ENCODE data around the gene SLC25A46.
A peak's percentile ranks its signal among the peaks of the same experiment; 100 is the strongest.
"Not testable (repeated sequence)": the region's sequence is repeated elsewhere in the genome, so short reads cannot be mapped to it uniquely, and the experiment has no call there.

SLC25A46 gene

DNA sequence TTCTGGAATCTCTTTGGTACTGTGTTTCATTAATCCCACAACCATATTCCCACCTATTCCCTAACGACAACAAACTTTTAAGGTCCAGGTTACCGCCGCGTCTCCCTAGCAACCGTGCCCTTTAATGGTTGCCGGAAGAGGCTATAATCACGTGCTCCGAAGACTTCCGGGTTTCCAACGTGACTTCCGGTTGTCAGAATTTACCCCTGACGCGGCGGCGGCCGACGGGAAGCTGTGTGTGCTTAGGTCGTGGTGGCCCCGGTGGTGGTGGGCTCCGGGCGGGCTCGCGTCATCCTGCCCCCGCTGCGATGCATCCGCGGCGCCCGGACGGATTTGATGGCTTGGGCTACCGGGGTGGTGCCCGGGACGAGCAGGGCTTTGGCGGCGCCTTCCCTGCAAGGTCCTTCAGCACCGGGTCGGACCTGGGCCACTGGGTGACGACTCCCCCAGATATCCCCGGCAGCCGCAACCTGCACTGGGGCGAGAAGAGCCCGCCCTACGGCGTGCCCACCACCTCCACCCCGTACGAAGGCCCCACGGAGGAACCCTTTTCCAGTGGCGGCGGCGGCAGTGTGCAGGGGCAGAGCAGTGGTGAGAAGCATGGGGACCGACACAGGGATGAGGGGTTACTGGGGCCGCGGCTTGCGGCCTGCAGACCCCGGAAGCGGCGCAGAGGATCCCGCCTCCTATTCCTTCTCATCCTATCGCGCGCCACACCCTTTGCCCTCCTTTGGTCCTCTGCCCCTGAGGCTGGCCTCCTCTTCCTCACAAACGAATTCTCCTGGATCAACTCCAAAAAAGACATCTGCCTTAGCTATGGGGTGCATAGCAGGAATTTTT lies at the start of gene SLC25A46:
SLC25A46 (plus strand) TSS at position 196 of the 840 bp plus-strand sequence; CDS start at position 309, 113 bp downstream.
- peak; percentile 76 to 82 for DNase-seq (ENCODE audit: low read depth in 2 of 2)

DNA sequence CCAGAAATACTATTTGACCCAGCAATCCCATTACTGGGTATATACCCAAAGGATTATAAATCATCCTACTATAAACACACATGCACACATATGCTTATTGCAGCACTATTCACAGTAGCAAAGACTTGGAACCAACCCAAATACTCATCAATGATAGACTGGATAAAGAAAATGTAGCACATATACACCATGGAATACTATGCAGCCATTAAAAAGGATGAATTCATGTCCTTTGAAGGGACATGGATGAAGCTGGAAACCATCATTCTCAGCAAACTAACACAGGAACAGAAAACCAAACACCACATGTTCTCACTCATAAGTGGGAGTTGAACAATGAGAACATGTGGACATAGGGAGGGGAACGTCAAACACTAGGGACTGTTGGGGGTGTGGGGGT lies 48.2 kb upstream of the SLC25A46 start:
- not testable (repeated sequence) for DNase-seq (ENCODE audit: low read depth in 2 of 2)

DNA sequence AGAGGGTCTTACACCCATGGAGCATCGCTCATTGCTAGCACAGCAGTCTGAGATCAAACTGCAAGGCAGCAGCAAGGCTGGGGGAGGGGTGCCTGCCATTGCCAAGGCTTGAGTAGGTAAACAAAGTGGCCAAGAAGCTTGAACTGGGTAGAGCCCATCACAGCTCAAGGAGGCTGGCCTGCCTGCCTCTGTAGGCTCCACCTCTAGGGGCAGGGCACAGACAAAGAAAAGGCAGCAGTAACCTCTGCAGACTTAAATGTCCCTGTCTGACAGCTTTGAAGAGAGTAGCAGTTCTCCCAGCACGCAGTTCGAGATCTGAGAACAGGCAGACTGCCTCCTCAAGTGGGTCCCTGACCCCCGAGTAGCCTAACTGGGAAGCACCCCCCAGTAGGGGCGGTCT lies 46.1 kb upstream of the SLC25A46 start:
- DNase-seq (ENCODE audit: low read depth in 2 of 2): not testable (repeated sequence)

DNA sequence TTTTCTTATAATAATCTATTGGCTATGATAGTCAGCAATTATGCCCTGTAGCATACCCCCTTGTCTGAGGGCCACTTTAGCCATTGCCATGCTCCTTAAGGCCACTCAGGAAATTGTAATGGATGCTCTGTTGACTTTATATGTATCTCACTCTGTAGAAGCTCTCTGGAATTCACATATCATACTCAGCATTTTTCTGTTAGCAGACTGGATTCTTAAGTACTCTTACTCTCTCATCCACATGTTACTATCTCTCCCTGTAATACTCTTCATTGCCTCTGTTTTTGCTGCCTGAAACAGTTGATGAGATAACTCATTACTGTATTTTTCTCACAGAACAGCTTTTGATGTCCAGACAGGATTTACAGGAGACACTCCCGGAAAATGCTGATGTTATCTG lies 36.5 kb upstream of the SLC25A46 start:
- no peak for DNase-seq (ENCODE audit: low read depth in 2 of 2)

DNA sequence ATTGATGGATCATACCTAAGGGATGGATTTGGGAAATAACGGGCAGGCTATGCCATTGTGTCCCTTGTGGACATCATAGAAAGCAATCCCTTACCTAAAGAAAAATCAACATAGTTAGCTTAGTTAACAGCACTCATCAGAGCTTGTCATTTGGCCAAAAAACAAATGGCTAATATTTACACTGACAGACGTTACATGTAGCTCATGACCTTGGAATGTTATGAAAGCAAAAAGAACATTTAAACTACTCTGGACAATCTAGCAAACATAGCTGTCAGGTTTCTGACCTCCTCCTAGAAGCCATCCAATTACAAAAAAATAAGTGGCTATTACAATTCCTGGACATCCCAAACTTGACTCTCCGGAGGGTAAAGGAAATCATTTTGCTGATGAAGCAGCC lies 36.1 kb upstream of the SLC25A46 start:
- no peak for DNase-seq (ENCODE audit: low read depth in 2 of 2)

DNA sequence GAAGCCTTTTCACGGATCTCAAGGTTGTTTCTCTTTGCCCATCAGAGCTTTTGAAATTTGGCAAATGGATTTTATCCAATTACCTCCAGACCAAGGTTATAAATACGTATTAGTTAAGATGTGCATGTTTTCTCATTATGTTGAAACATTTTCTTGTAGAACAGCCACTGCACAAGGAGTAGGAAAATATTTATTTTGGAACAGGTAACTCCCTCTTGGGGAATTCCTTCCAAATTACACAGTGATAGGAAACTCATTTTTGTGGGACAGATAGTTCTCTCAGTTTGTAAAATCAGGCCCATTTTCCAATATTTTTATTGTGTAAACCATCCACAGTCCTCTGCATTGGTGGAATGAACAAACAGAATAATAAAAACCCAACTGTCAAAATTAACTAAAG lies 35.3 kb upstream of the SLC25A46 start:
- DNase-seq (ENCODE audit: low read depth in 2 of 2): no peak

DNA sequence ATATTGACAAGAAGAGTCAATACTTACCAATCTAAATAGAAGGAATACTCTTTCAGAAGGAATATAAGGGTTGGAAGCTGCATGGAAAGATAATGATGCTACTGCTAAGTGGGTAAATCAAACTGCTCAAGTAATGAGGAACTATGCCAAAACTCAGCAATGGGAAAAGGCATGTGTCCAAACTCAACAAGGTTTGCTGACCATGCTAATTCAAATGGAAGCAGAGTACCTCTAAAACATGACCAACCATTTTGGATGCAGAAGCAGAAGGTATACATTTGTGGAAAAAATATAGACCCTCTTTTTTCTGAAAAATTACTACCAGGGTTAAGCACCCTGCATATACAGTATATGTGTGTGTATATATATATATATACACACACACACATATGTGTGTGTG lies 33.5 kb upstream of the SLC25A46 start:
- no peak for DNase-seq (ENCODE audit: low read depth in 2 of 2)

DNA sequence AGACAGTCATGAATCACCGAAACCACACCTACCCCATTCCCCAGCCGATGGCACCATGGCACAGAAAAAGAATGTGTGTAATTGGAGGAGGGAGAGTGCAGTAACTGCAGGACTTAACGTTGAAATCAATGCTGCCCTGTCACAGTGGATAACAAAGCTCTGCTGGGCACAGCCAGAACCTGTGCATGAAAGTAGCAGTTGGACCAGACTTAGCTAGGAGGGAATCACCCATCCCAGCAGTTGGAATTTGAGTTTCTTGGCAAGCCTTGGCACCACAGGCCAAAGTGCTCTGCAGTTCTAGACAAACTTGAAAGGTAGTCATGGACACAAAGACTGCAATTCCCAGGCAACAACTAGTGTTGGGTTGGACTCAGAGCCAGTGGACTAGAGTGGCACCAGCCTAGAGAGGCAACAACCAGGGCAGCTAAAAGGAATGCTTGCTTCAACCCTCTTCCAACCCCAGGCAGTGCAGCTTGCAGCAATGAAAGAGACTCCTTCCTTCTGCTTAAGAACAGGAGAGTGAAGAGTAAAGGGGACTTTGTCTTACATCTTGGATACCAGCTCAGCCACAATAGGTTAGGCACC lies 31.5 kb upstream of the SLC25A46 start:
- DNase-seq (ENCODE audit: low read depth in 2 of 2): no peak

DNA sequence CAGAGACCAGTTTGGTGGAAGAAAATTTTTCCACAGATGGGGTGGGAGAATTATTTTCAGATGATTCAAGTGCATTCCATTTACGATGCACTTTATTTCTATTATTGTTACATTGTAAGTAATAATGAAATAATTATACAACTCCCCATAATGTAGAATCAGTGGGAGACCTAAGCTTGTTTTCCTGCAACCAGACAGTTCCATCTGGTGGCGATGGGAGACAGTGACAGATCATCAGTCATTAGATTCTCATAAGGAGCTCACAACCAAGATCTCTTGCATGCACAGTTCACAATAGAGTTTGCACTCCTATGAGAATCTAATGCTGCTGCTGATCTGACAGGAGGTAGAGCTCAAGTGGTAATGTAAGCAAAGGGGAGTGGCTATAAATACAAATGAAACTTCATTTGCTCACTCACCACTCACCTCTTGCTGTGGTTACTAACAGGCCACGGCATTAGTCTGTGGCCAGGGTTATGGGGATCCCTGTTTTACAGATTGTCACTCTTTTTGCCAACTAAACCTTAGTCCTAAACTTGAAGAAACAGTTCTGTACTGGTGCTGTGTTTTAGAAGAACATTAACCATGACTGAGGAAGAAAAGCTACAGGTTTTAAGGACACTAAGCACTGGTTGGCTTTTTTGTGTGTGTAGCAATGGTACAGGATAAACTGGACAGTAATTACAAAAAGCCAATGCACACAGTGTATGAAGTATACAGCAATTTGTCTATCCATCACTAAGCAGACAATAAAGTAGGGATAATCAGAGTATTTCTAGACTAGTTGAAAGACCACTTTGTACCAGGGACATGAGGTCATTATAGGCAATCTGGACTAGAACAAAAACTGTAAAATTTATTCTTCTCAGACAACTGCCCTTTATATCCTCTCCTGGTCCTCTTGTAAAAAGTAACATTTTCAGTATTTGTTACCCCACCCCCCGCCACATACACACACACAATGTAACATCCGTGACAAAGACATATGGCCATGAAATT lies 22.3 kb upstream of the SLC25A46 start:
- no peak for DNase-seq (ENCODE audit: low read depth in 2 of 2)

DNA sequence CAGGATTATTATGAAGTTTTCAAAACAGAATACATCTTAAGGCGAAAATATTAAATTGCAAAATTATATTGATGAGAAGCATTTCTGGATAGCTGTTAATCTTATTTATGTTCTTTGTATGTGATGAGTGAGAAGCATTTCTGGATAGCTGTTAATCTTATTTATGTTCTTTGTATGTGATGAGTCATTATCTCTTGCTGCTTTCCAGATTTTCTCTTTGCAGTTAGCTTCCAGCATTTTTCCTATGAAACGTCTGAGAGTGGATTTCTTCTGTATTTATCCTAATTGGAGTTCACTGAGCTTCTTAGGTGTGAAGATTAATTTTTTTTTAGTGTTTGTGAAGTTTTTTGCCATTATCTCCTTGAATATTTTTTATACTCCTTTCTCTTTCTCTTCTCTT lies 20.5 kb upstream of the SLC25A46 start:
- DNase-seq (ENCODE audit: low read depth in 2 of 2): no peak

DNA sequence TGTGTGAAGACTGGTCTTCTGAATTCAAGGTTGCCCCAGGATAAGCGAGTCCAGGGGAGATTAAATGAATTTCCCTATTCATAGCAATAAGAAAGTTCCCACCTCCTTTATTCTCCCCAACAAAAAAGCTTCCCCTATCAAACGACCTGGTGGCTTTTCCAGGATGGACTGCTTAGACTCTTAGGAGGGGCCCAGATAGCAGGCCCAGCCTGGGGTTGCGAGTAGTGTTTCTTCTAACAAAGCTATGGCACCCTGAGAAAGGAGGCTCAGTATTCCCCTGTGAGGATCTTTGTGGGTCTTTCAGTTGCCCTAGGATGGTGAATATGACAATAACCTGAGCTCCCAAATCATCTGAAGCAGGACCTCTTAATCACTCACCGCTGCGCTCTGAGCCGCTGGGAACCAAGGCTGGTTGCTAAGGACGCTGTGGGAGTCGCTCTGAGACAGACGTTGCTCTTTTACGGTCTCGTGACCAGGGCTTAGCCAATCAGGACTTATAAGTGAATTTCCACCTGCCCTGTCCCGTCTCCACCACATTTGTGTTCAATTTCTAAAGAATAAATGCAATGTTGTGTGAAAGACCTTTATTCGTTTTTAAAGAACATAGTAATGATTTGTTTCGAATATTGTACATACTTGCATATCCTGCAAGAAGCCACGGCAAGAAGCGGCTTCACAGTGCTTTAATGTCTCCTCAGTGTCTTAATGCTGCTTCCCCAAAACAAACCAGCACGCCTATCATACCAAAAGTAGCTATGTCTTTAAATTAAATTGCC lies 12.4 kb upstream of the SLC25A46 start, which contains the start of gene TMEM232:
TMEM232 (minus strand) TSS at position 423 of the 776 bp plus-strand sequence. CDS start 59,319 bp downstream, outside the sequence.
- peak; percentile 53 to 65 for DNase-seq (ENCODE audit: low read depth in 2 of 2)

DNA sequence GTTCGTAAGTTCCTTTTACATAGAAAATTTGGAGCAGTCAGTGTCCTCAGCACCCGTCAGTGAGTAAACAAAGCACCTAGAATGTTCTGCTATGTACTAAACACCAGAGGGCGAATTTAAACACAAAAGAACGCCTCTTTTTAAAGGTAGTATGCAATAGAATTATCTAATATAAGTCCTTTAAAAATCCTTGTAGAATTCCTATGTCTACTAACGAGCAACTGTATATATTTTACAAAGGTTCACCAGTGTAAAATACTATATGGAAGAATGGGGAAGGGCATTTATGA lies 11.8 kb upstream of the SLC25A46 start:
- DNase-seq (ENCODE audit: low read depth in 2 of 2): no peak

DNA sequence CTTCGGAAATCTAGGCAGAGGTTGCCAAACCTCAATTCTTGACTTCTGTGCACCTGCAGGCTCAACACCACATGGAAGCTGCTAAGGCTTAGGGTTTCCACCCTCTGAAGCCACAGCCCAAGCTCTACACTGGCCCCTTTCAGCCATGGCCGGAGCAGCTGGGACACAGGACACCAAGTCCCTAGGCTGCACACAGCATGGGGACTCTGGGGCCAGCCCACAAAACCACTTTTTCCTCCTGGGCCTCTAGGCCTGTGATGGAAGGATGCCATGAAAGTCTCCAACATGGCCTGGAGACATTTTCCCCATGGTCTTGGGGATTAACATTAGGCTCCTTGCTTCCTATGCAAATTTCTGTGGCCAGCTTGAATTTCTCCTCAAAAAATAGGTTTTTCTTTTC lies 7.3 kb upstream of the SLC25A46 start:
- not testable (repeated sequence) for DNase-seq (ENCODE audit: low read depth in 2 of 2)

DNA sequence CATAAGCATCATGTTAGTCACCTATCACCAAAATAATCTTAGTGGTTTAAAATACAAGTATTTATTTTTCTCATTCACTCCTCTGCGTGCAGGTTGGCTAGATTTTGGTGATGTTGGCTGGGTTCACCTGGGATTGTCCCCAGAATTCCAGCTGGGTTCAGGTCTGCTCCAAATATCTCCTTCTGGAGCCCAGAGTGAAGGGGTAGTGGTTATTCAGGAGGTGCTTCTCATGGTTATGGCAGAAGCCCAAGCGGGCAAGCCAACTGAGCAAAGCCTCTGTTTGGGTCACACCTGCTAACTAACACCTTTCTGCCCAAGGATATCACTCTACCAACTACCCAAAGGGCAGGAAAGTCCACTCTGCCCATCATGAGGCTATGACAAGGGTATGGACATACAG lies 4.7 kb upstream of the SLC25A46 start:
- DNase-seq (ENCODE audit: low read depth in 2 of 2): no peak

DNA sequence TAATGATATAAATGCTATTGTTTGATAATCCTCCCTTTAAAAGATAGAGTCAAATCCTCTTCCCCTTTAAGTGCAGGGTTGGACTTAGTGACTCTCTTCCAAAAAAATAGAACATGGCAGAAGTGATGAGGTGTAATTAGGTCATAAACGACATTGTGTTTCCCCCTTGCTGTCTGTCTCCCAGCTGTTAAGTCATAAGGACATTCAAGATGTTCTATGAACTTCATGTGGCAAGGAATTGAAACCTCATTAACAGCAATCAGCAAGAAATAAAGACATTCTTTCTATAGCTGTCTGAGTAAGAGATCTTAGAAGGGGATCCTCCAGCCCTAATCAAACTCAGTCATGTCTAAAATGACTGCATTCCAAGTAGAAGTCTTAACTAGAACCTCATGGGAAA lies 3.3 kb upstream of the SLC25A46 start:
- DNase-seq (ENCODE audit: low read depth in 2 of 2): no peak

DNA sequence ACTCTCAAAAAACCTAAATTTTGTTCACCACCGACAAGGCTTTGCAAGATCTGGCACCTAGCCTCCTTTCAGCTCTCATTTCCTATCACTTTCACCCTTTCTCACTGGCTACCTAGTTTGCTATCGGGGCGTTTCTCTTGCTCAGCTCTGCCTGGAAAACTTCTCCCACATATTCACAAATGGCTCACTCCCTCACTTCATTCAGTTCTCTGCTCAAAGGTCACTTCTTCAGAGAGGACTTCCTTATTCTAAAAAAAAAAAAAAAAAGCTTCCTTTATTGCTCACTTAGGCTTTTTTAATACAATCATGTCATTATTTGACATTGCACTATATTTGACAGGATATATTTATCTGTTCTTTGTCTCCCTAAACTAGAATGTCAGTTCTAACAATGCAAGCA lies 2.1 kb upstream of the SLC25A46 start:
- no peak for DNase-seq (ENCODE audit: low read depth in 2 of 2)

DNA sequence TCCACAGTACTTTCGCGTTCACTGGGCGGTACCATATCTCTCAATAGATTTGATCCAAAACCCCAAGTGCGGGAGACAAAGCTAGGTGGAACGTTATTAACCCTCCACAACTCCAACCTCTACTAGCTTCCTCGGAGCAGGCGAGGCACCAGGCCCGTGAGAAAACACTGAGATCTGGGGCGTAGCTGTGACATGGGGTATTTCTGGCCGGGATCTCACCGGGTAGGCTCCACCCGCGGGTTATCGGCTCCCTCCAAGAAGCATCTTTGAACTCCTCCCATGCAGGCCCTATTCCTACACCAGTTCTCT lies 350 bp upstream of the SLC25A46 start:
- DNase-seq (ENCODE audit: low read depth in 2 of 2): peak in 1 of 2 donors; percentile 20

DNA sequence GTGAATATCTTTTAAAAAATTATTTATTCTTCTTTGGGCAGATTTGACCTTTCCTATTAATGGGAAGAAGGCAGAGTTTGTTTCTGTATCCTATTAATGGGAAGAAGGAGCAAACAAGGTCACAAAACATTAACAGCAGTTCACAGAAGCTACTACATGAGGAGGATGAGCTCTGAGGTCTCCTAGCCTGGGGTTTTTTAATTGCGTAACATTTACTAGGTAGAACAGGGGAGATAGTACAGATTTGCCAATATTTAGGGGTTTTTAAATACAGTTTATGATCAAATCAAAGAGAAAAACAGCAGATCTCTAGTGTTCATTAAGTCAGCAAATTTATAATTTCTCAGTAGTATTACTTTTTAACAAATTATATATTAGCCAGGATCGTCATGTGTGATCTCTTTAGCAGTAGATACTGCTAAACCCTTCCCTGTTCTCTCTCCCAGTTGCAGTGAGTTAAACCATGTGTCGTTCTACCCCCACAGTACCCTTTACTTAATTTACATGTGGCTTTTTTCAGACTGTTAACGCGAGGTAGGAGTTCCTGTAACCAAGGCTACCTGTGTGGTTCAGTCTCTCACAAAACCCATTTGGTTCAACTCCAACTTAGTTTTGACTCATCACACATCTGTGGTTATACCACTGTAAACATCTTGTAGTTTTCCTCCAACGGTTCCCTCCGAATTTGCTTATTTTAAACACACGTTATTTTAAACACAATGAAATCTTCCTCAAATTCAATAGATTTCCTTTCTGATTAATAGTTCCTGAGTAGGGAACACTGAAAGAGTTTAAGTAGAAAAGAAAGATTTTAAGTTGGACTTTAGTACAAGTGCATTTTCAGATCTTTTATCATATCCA lies 13.3 kb downstream of the SLC25A46 start:
- DNase-seq (ENCODE audit: low read depth in 2 of 2): no peak

DNA sequence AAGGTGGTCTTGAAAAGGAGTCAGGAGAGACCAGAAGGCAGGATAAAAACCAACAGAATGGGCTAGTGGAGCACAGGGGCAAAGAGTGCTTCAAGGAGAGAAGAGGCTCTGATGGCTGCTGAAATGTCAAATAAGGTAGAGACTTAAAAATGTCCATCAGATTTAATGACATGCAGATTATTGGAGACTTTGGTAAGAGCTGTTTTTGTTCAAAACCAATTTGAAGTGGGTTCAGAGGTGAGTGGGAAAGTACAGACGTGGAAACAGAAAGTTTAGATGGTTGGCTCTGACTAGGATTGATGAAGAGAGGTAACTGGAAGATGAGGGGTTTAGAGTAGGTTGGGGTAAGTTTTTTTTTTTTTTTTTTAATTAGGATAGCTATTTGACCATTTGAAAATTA lies 14.1 kb downstream of the SLC25A46 start:
- DNase-seq (ENCODE audit: low read depth in 2 of 2): no peak

DNA sequence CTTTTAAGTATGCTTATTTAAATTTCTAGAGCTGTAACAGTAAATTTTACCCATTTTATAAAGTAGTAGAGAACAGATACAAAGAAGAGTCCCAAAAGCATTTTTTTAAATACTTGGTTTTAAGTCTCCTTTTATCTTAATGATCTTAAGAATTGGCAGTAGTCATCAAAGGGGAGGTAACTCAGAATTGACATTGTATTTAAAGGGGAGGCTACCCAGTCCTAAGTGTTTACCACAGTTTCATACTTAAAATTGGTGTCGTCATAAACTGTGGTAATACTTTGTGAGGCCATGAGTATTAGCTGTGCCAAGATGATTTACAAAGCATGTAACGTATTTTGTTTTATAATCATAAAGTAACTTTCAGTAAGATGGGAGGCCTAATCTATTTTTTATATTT lies 14.8 kb downstream of the SLC25A46 start:
- DNase-seq (ENCODE audit: low read depth in 2 of 2): no peak

DNA sequence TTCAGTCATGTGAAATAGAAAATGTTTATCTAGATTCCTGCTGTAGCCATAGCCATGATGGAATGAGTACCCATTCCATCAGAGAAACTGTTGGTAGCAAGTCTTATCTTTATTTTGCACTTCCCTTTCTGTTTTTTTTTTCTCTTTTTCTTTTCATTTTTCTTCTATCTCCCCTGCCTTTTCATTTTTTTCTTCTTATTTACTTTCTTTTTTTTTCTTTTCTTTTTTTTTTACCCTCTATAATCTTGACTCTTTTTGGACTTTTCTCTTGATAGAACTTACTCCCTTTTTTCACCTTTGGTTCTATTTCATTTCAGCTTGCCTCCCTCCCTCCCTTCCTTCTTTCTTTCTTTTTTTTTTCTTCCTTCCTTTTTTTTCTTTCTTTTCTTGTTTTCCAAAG lies 15.4 kb downstream of the SLC25A46 start:
- DNase-seq (ENCODE audit: low read depth in 2 of 2): no peak

All from activated CD8-positive, alpha-beta memory T cell treated with anti-CD3 and anti-CD28 coated beads for 4 hours (primary cell).